H1 (cell line): Measurements from ENCODE around the gene LRRC74B.

Source experiments
- BRCA1 ChIP-seq: IDR thresholded peaks from 2 replicates; pipeline ENCODE4 v1.6.1; 2012; ENCODE audit warnings: low read depth, low read length, improper control_type of control experiment
- CEBPB ChIP-seq: IDR thresholded peaks from 2 replicates; pipeline ENCODE4 v1.6.1; 2012; ENCODE audit warnings: low read depth, low read length
- CTCF ChIP-seq, 3 experiments: IDR thresholded peaks; 1 replicate in 2 of 3; 2 replicates in 1 of 3; pipeline versions ENCODE4 v1.5.1 to v1.6.1; 2011; ENCODE audit warnings: low read length in 3 of 3, mild to moderate bottlenecking in 3 of 3, inconsistent platforms in 2 of 3, low read depth in 1 of 3, moderate library complexity in 1 of 3; ENCODE audit not compliant: insufficient read depth in 1 of 3; ENCODE audit errors: control extremely low read depth in 1 of 3
- EP300 ChIP-seq, 2 experiments: IDR thresholded peaks; 1 replicate in 1 of 2; 2 replicates in 1 of 2; pipeline ENCODE4 v1.6.1; 2011 to 2012; ENCODE audit warnings: low read depth in 2 of 2, low read length in 2 of 2, mild to moderate bottlenecking in 2 of 2, borderline replicate concordance in 1 of 2, inconsistent platforms in 1 of 2, moderate library complexity in 1 of 2
- GABPA ChIP-seq: IDR thresholded peaks from 2 replicates; pipeline ENCODE4 v1.6.1; 2011; ENCODE audit warnings: mild to moderate bottlenecking, low read length, moderate library complexity, borderline replicate concordance; ENCODE audit not compliant: insufficient read depth
- MAX ChIP-seq: IDR thresholded peaks from 2 replicates; pipeline ENCODE4 v1.6.1; 2012; ENCODE audit warnings: inconsistent platforms
- POLR2A ChIP-seq, 2 experiments: IDR thresholded peaks; 1 replicate in 1 of 2; 2 replicates in 1 of 2; pipeline ENCODE4 v1.6.1; 2011; ENCODE audit warnings: low read depth in 2 of 2, low read length in 2 of 2, mild to moderate bottlenecking in 2 of 2; ENCODE audit errors: control extremely low read depth in 1 of 2
- SIN3A ChIP-seq, 2 experiments: IDR thresholded peaks in 1 of 2; conservative IDR thresholded peaks in 1 of 2; 2 replicates each; pipeline ENCODE4 v1.6.1; 2011 to 2012; ENCODE audit warnings: low read length in 2 of 2, improper control_type of control experiment in 1 of 2, low read depth in 1 of 2, mild to moderate bottlenecking in 1 of 2
- SP4 ChIP-seq: IDR thresholded peaks from 2 replicates; pipeline ENCODE4 v1.6.1; 2012; ENCODE audit warnings: low read length, inconsistent platforms
- SRF ChIP-seq: IDR thresholded peaks from 2 replicates; pipeline ENCODE4 v1.6.1; 2011; ENCODE audit warnings: mild to moderate bottlenecking, low read depth, low read length, moderate library complexity
- SUZ12 ChIP-seq: fragments of 200-600 bp; sonication (generic); IDR thresholded peaks from 2 replicates; pipeline ENCODE4 v1.6.1; 2012; ENCODE audit warnings: mild to moderate bottlenecking, inconsistent platforms, low read length, moderate library complexity, mixed read lengths
- USF2 ChIP-seq: IDR thresholded peaks from 2 replicates; pipeline ENCODE4 v1.6.1; 2011; ENCODE audit warnings: low read length, improper control_type of control experiment

GRCh38 chr22:21022955-21023614 lies 22.7 kb upstream of the LRRC74B start:
- TF ChIP-seq USF2, result no peak
- no peak for TF ChIP-seq GABPA
- peak in 2 of 3 experiments; percentile 30 to 35; a peak in 3 of 4 replicates for TF ChIP-seq CTCF (IDR thresholded peaks at IDR 0.05; ENCODE audit: control extremely low read depth in 1 of 3, insufficient read depth in 1 of 3, low read depth in 1 of 3, low read length in 3 of 3)
- no peak for TF ChIP-seq BRCA1
- no peak for TF ChIP-seq EP300 (IDR thresholded peaks at IDR 0.05; ENCODE audit: borderline replicate concordance in 1 of 2, low read depth in 2 of 2, low read length in 2 of 2)
- TF ChIP-seq MAX, result no peak
- no peak for TF ChIP-seq SIN3A (conservative IDR thresholded peaks at IDR 0.05 in 1 of 2, IDR thresholded peaks at IDR 0.05 in 1 of 2; ENCODE audit: low read depth in 1 of 2, low read length in 2 of 2)
- no peak for TF ChIP-seq CEBPB
- no peak for TF ChIP-seq SP4
- TF ChIP-seq POLR2A (IDR thresholded peaks at IDR 0.05; ENCODE audit: control extremely low read depth in 1 of 2, low read depth in 2 of 2, low read length in 2 of 2), result no peak
- no peak for TF ChIP-seq SRF
- TF ChIP-seq SUZ12, result no peak
